Measurements from ENCODE around the gene CEP43. TPM values are rescaled to one million over a fixed set of nuclear protein-coding genes. Genes with fewer than 3 reads are reported as not detected.

Gene CEP43
- total RNA-seq, 1 donor from 2014 or later: 16.0 TPM

GRCh38 chr6:166951670-166952060, 47.5 kb upstream of the CEP43 start:
- Histone ChIP-seq H2AFZ (ENCODE audit: low read depth, low read length) (no peak overlapping the region), H3K4me2 (ENCODE audit: low read length) (no peak overlapping the region), H3K4me3 (ENCODE audit: insufficient read depth, low read depth, low read length) (no peak overlapping the region), H3K27me3 (ENCODE audit: insufficient read depth, low read length) (no peaks in the 10 kb centered on the region), H3K27ac (ENCODE audit: low read depth, low read length) (no peak overlapping the region), H3K9ac (ENCODE audit: low read length) (no peak overlapping the region), H3K36me3 (ENCODE audit: insufficient read depth, low read length) (no peaks in the 10 kb centered on the region), H3K79me2 (ENCODE audit: insufficient read depth, low read length) (no peaks in the 10 kb centered on the region), H3K4me1 (ENCODE audit: insufficient read depth, low read length) (peaks cover 7% of the 10 kb centered on the region), H3K9me3 (ENCODE audit: insufficient read depth, low read depth, low read length) (no peaks in the 10 kb centered on the region), H4K20me1 (ENCODE audit: insufficient read depth, low read length) (no peaks in the 10 kb centered on the region)
- H3K27me3 Mint-ChIP-seq (ENCODE audit: low read depth, unreplicated experiment): no peaks in the 10 kb centered on the region
- H3K4me3 Mint-ChIP-seq (ENCODE audit: unreplicated experiment): no peak overlapping the region
- FAIRE-seq (no peak), DNase-seq (ENCODE audit: low read depth) (no peak)
- TF ChIP-seq, protein P1, sequence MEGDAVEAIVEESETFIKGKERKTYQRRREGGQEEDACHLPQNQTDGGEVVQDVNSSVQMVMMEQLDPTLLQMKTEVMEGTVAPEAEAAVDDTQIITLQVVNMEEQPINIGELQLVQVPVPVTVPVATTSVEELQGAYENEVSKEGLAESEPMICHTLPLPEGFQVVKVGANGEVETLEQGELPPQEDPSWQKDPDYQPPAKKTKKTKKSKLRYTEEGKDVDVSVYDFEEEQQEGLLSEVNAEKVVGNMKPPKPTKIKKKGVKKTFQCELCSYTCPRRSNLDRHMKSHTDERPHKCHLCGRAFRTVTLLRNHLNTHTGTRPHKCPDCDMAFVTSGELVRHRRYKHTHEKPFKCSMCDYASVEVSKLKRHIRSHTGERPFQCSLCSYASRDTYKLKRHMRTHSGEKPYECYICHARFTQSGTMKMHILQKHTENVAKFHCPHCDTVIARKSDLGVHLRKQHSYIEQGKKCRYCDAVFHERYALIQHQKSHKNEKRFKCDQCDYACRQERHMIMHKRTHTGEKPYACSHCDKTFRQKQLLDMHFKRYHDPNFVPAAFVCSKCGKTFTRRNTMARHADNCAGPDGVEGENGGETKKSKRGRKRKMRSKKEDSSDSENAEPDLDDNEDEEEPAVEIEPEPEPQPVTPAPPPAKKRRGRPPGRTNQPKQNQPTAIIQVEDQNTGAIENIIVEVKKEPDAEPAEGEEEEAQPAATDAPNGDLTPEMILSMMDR (IDR thresholded peaks at IDR 0.05; ENCODE audit: insufficient read depth, low read depth, low read length): no peak
- no peak for TF ChIP-seq EZH2 (IDR thresholded peaks at IDR 0.05; ENCODE audit: insufficient read depth, low read length)
- H3K36me3 Mint-ChIP-seq (ENCODE audit: low read depth, unreplicated experiment): peaks cover 8% of the 10 kb centered on the region
- no peak overlapping the region for H3K27ac Mint-ChIP-seq (ENCODE audit: unreplicated experiment)
- H3K4me1 Mint-ChIP-seq (ENCODE audit: low read depth, unreplicated experiment): no peaks in the 10 kb centered on the region
- H3K9me3 Mint-ChIP-seq (ENCODE audit: unreplicated experiment): peaks cover 2% of the 10 kb centered on the region

GRCh38 chr6:166952121-166952520, 47.1 kb upstream of the CEP43 start:
- no peak for TF ChIP-seq EZH2 (IDR thresholded peaks at IDR 0.05; ENCODE audit: insufficient read depth, low read length)
- TF ChIP-seq, protein P1 (IDR thresholded peaks at IDR 0.05; ENCODE audit: insufficient read depth, low read depth, low read length): no peak
- no peak overlapping the region for H3K4me3 Mint-ChIP-seq (ENCODE audit: unreplicated experiment)
- no peak overlapping the region for H3K9ac ChIP-seq (ENCODE audit: low read length)
- FAIRE-seq (no peak), DNase-seq (ENCODE audit: low read depth) (no peak)
- no peaks in the 10 kb centered on the region for H3K27me3 Mint-ChIP-seq (ENCODE audit: low read depth, unreplicated experiment)
- no peaks in the 10 kb centered on the region for H3K9me3 ChIP-seq (ENCODE audit: insufficient read depth, low read depth, low read length)
- H3K4me1 Mint-ChIP-seq (ENCODE audit: low read depth, unreplicated experiment): no peaks in the 10 kb centered on the region
- H3K27me3 ChIP-seq (ENCODE audit: insufficient read depth, low read length): no peaks in the 10 kb centered on the region
- H3K36me3 Mint-ChIP-seq (ENCODE audit: low read depth, unreplicated experiment): peaks cover 8% of the 10 kb centered on the region
- peaks cover 12% of the 10 kb centered on the region for H3K4me1 ChIP-seq (ENCODE audit: insufficient read depth, low read length)
- H3K27ac Mint-ChIP-seq (ENCODE audit: unreplicated experiment): no peak overlapping the region
- no peaks in the 10 kb centered on the region for H3K79me2 ChIP-seq (ENCODE audit: insufficient read depth, low read length)
- H3K27ac ChIP-seq (ENCODE audit: low read depth, low read length): no peak overlapping the region
- no peaks in the 10 kb centered on the region for H4K20me1 ChIP-seq (ENCODE audit: insufficient read depth, low read length)
- H3K4me3 ChIP-seq (ENCODE audit: insufficient read depth, low read depth, low read length): no peak overlapping the region
- no peaks in the 10 kb centered on the region for H3K36me3 ChIP-seq (ENCODE audit: insufficient read depth, low read length)
- H3K9me3 Mint-ChIP-seq (ENCODE audit: unreplicated experiment): peaks cover 2% of the 10 kb centered on the region
- no peak overlapping the region for H3K4me2 ChIP-seq (ENCODE audit: low read length)
- no peak overlapping the region for H2AFZ ChIP-seq (ENCODE audit: low read depth, low read length)

DNA sequence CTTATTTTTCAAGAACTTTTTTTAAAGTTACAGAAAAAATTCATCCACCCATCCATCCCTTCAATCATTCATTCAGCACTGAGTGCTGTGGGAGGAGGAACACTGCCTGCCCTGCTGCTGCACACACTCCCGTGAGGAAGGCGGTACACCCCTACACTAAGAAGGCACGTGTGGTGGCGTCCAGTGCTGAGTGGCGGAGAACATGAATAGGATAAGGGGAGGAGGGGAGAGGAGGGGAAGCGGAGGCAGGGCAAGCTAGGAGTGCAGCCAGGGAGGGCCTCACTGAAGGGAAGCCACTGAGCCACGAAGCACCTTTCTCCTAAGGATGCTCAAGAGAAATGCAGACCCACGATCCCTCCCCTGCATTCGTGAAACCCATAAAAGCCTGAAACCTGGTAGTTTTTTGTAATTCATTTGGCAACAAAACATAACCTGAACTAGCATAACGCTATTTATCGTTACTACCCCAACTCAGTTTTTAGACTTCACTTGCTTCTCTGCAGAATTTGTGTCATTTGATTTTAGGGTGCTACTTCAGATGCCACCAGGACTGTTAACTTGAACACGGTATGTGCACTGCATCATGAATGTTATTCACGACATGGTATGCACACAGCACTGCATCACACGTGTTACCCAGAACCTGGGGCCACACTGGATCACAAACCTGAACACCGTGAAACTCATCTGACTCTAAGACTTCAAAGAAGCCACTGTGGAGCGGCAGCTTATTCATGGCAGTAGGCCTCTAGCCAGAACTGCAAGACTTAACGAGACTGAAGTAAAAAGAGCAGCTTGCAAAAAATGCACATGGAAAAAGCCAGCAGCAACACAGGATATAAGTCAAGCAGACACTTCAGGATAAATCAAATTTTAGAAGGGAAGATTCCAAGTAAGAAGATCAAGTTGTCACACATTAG, 46.4 kb upstream of the CEP43 start:
- Mint-ChIP-seq H3K4me3 (ENCODE audit: unreplicated experiment) (no peak overlapping the region), H3K27ac (ENCODE audit: unreplicated experiment) (no peak overlapping the region), H3K27me3 (ENCODE audit: low read depth, unreplicated experiment) (no peaks in the 10 kb centered on the region), H3K4me1 (ENCODE audit: low read depth, unreplicated experiment) (peaks cover 4% of the 10 kb centered on the region), H3K36me3 (ENCODE audit: low read depth, unreplicated experiment) (peaks cover 6% of the 10 kb centered on the region), H3K9me3 (ENCODE audit: unreplicated experiment) (peaks cover 2% of the 10 kb centered on the region)
- Histone ChIP-seq H3K9ac (ENCODE audit: low read length) (no peak overlapping the region), H2AFZ (ENCODE audit: low read depth, low read length) (no peak overlapping the region), H3K27ac (ENCODE audit: low read depth, low read length) (no peak overlapping the region), H3K27me3 (ENCODE audit: insufficient read depth, low read length) (no peaks in the 10 kb centered on the region), H3K9me3 (ENCODE audit: insufficient read depth, low read depth, low read length) (no peaks in the 10 kb centered on the region), H3K4me1 (ENCODE audit: insufficient read depth, low read length) (peaks cover 14% of the 10 kb centered on the region), H4K20me1 (ENCODE audit: insufficient read depth, low read length) (no peaks in the 10 kb centered on the region), H3K4me2 (ENCODE audit: low read length) (no peak overlapping the region), H3K4me3 (ENCODE audit: insufficient read depth, low read depth, low read length) (no peak overlapping the region), H3K79me2 (ENCODE audit: insufficient read depth, low read length) (no peaks in the 10 kb centered on the region), H3K36me3 (ENCODE audit: insufficient read depth, low read length) (no peaks in the 10 kb centered on the region)
- DNase-seq (ENCODE audit: low read depth): no peak
- TF ChIP-seq, protein P1 (IDR thresholded peaks at IDR 0.05; ENCODE audit: insufficient read depth, low read depth, low read length): no peak
- no peak for TF ChIP-seq EZH2 (IDR thresholded peaks at IDR 0.05; ENCODE audit: insufficient read depth, low read length)
- FAIRE-seq: no peak
